ENCODE results near the gene SDF4.

Gene SDF4

DNA sequence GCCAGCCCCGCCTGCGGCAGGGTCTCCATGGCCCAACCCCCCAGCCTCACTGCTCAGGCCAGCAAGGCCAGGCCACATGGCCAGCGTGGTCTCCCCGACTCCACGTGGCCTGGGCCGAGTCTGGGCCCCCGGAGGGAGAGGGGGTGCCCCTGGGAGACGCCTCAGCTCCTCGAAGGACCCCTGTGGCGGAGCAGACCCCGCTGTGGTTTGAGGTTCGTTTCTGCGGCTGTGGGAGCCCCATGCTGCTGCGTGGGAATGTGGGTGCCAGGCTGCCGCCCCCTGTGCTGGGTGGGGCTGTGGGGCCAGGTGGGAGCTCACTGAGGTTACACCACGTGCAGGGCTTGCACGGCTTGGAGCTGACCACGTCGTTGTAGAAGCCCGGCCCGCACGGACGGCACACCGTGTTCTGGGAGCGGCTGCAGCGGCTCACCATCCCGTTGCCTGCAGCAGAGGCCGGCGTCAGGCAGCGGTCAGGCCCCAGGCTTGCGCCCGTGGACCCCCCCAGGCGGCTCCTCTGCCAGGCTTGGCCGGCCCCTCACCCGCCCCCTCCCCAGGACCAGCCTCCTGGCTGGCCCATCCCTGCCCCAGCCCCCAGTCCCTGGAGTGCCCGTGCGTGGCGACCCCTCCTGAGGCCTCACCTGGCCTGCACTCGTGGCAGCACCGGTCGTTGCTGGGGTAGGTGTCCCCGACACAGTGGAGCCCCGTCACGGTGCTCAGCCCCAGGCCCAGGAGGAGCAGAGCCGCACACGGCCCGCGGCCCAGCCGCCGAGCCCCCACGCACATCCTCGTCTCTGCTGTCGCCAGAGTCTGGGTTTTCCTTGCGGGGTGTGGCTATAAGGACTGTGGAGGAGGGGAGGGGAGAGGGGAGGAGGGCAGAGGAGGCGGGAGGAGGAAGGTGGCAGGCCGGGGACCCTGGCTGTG, 18.2 kb downstream of the SDF4 start, which contains the start of gene TNFRSF4:
Gene TNFRSF4, minus strand, starts transcription at position 809 of the 921 bp plus-strand sequence. Its CDS starts 26 bp downstream, at position 783.
- no peaks in the 10 kb centered on the region for H3K27me3 ChIP-seq (ENCODE audit: low read depth)
- no peaks in the 10 kb centered on the region for H3K9me3 ChIP-seq
- DNase-seq (ENCODE audit: low spot score in 2 of 2): no peak
- no peaks in the 10 kb centered on the region for H3K4me1 ChIP-seq
- in situ Hi-C loops (cut with MboI; ENCODE audit: low sequenced_read_pairs): no loop called here
- peaks cover 7% of the 10 kb centered on the region for H3K36me3 ChIP-seq (replicated peaks)
- H3K4me3 ChIP-seq: no peak within 1 kb of the TSS

DNA sequence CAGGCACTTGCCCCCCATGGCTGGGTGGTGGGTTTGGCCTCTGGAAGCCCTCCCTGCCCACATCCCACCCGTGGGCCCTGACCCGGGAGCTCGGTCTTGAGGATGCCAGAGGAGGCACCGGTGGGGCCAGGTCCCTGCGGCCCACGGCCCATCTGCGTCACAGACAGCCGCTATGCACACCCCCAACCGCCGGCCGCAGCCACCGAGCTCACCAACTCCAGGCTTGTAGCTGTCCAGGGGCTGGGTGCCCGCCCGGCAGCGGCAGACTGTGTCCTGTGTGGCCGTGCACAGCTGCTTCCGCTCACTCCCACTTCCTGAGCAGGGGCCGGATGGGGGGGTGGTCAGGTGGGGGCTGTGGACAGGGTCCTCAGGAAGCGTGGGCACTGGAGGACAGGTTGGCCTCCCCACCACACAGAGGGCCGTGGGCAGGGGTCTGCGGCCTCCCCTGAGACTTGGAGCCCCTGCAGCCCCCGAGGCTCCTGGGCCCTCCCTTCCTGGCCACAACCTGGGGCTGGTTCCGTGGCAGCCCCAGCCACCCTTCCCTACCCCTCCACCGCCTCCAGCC, 18.9 kb downstream of the SDF4 start:
- DNase-seq (ENCODE audit: low spot score in 2 of 2): no peak
- Histone ChIP-seq H3K9me3 (no peaks in the 10 kb centered on the region), H3K36me3 (replicated peaks) (no peaks in the 10 kb centered on the region; the same call in 1 of the 2 replicates), H3K27me3 (ENCODE audit: low read depth) (no peaks in the 10 kb centered on the region), H3K4me3 (no peak overlapping the region), H3K4me1 (no peaks in the 10 kb centered on the region)
- in situ Hi-C loops (cut with MboI; ENCODE audit: low sequenced_read_pairs): no loop called here

- Histone ChIP-seq H3K36me3 (replicated peaks) (no peaks in the 10 kb centered on the region; the same call in 1 of the 2 replicates), H3K4me3 (no peak overlapping the region)
- in situ Hi-C loops (cut with MboI; ENCODE audit: low sequenced_read_pairs): no loop called here
These were observed 20.0 kb downstream of the SDF4 start for GRCh38 chr1:1211541-1212441.

GRCh38 chr1:1210726-1211540, 20.9 kb downstream of the SDF4 start:
- Histone ChIP-seq H3K27me3 (ENCODE audit: low read depth) (no peaks in the 10 kb centered on the region), H3K9me3 (no peaks in the 10 kb centered on the region), H3K4me1 (no peaks in the 10 kb centered on the region), H3K36me3 (replicated peaks) (no peaks in the 10 kb centered on the region), H3K4me3 (no peak overlapping the region)
- DNase-seq (ENCODE audit: low spot score in 2 of 2): no peak
- in situ Hi-C loops (cut with MboI; ENCODE audit: low sequenced_read_pairs): no loop called here

More at GRCh38 chr1:1211541-1212441, 20.0 kb downstream of the SDF4 start:
- no peak for DNase-seq (ENCODE audit: low spot score in 2 of 2)
- H3K4me1 ChIP-seq: no peaks in the 10 kb centered on the region
- no peaks in the 10 kb centered on the region for H3K9me3 ChIP-seq
- H3K27me3 ChIP-seq (ENCODE audit: low read depth): no peaks in the 10 kb centered on the region

GRCh38 chr1:1208713-1209433, 22.9 kb downstream of the SDF4 start:
- H3K36me3 ChIP-seq (replicated peaks): no peaks in the 10 kb centered on the region
- no peak overlapping the region for H3K4me3 ChIP-seq
- H3K4me1 ChIP-seq: no peaks in the 10 kb centered on the region
- no peaks in the 10 kb centered on the region for H3K27me3 ChIP-seq (ENCODE audit: low read depth)
- H3K9me3 ChIP-seq: no peaks in the 10 kb centered on the region
- no peak for DNase-seq (ENCODE audit: low spot score in 2 of 2)
- in situ Hi-C loops (cut with MboI; ENCODE audit: low sequenced_read_pairs): no loop called here

GRCh38 chr1:1207571-1207892, 24.3 kb downstream of the SDF4 start:
- Histone ChIP-seq H3K4me1 (no peaks in the 10 kb centered on the region), H3K36me3 (replicated peaks) (no peaks in the 10 kb centered on the region), H3K4me3 (no peak overlapping the region), H3K27me3 (ENCODE audit: low read depth) (no peaks in the 10 kb centered on the region), H3K9me3 (no peaks in the 10 kb centered on the region)
- in situ Hi-C loops (cut with MboI; ENCODE audit: low sequenced_read_pairs): no loop called here
- DNase-seq (ENCODE audit: low spot score in 2 of 2): no peak

DNA sequence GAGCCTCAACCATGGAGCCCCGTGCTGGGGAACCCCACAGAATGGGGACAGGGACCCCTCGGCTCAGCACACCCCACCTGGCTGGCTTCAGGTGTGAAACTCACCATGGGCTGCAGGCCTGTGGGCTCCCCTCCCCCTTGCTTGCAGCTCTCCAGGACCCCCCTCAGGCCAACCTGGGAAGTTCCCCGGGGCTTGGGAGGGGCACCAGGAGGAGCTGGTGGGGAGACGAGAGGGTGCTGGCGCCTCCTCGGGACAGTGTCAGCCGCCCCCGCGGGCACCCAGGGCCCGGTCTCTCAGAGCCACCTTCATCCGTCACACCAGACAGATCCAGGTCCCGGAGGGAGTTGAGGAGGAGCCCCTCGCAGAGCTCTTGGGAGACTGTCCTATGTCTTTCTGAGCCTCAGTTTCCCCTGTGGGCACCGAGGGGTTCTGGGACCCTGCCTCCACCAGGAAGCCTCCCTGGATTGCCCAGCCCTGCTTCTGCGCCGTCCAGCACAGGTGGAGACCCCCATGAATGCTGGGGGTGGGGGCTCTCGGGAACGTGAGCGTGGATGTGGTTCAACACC, 24.8 kb downstream of the SDF4 start:
- Histone ChIP-seq H3K9me3 (no peaks in the 10 kb centered on the region), H3K4me3 (no peak overlapping the region), H3K4me1 (no peaks in the 10 kb centered on the region), H3K27me3 (ENCODE audit: low read depth) (no peaks in the 10 kb centered on the region), H3K36me3 (replicated peaks) (no peaks in the 10 kb centered on the region)
- DNase-seq (ENCODE audit: low spot score in 2 of 2): no peak
- in situ Hi-C loops (cut with MboI; ENCODE audit: low sequenced_read_pairs): no loop called here

GRCh38 chr1:1206376-1206965, 25.3 kb downstream of the SDF4 start, which contains the start of gene TNFRSF18:
Gene TNFRSF18, minus strand, starts transcription at chr1:1206592. Its CDS starts 21 bp downstream, at chr1:1206571.
- no peak for DNase-seq (ENCODE audit: low spot score in 2 of 2)

DNA sequence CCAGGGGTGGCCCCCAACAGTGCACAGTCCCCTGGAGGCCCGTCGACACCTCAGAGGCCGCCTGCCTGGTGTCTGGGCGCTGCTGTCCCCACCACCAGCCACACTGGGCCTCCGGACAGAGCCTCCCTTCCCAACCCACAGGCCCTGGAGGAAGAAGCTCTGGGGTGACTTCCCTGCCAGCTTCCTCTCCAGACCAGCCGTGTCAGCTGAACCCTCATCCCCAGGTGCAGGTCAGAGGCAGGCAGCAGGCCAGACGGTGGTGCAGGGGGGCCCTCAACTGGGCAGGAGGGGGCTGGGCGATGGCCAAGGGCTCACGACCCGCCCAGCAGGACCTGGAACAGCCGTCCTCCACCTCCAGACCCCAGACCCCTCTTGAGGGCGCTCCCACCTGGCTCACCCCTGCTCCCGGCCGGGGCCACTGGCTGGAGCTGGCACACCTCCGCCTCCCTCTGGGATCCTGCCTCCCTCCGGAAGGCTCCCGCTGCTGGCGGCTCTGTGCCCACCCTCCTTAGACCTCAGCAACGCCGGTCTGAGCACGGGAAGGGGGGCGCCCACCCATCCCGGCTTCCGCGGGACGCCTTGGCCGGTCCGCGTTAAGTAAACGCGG, 25.9 kb downstream of the SDF4 start:
- in situ Hi-C loops (cut with MboI; ENCODE audit: low sequenced_read_pairs): no loop called here
- H3K9me3 ChIP-seq: no peaks in the 10 kb centered on the region
- H3K4me1 ChIP-seq: no peaks in the 10 kb centered on the region
- H3K4me3 ChIP-seq: no peak overlapping the region
- H3K27me3 ChIP-seq (ENCODE audit: low read depth): no peaks in the 10 kb centered on the region
- H3K36me3 ChIP-seq (replicated peaks): no peaks in the 10 kb centered on the region
- no peak for DNase-seq (ENCODE audit: low spot score in 2 of 2)

More at GRCh38 chr1:1206376-1206965, 25.3 kb downstream of the SDF4 start, which contains the start of gene TNFRSF18:
- no peaks in the 10 kb centered on the region for H3K27me3 ChIP-seq (ENCODE audit: low read depth)
- H3K9me3 ChIP-seq: no peaks in the 10 kb centered on the region
- H3K4me3 ChIP-seq: no peak within 1 kb of the TSS
- no peaks in the 10 kb centered on the region for H3K4me1 ChIP-seq
- in situ Hi-C loops (cut with MboI; ENCODE audit: low sequenced_read_pairs): no loop called here
- H3K36me3 ChIP-seq (replicated peaks): no peaks in the 10 kb centered on the region

DNA sequence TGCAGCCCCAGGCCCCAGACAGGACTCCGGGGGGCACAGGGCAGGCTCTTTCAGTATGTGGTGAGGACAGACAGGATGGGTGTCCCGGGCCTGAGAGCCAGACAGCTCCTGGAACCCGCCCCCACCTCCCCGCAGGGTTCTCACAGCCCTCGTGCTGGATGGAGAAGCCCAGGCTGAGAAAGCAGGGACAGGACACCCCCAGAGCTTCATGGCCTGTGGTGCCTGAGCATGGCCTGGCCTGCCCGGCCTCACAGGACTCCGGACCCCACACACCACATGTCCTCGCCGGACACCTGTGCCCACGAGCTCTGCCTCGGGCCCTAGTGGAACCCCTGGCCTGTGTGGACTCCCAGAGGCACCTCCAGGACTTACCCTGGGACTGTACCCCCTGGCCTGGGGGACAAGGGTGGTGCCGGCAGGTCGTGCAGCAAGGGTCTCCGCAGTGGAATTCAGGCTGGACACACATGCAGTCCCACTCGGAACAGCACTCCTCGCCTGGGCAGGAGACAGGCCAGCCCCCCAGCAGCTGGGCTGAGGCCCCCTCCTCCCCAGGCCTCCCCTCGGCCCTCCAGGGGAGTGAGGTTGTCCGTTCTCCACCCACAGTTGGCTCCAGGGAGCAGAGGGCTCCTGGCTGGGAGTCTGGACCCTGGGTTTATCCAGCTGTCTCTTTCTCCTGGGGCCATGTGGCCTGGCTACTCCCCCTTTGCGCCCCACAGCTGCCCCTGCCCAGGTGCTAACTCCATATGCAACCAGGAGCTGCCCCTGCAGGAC, 26.6 kb downstream of the SDF4 start:
- no peak overlapping the region for H3K4me3 ChIP-seq
- no peaks in the 10 kb centered on the region for H3K36me3 ChIP-seq (replicated peaks)
- H3K27me3 ChIP-seq (ENCODE audit: low read depth): no peaks in the 10 kb centered on the region
- no peaks in the 10 kb centered on the region for H3K9me3 ChIP-seq
- in situ Hi-C loops (cut with MboI; ENCODE audit: low sequenced_read_pairs): no loop called here
- H3K4me1 ChIP-seq: no peaks in the 10 kb centered on the region
- no peak for DNase-seq (ENCODE audit: low spot score in 2 of 2)

DNA sequence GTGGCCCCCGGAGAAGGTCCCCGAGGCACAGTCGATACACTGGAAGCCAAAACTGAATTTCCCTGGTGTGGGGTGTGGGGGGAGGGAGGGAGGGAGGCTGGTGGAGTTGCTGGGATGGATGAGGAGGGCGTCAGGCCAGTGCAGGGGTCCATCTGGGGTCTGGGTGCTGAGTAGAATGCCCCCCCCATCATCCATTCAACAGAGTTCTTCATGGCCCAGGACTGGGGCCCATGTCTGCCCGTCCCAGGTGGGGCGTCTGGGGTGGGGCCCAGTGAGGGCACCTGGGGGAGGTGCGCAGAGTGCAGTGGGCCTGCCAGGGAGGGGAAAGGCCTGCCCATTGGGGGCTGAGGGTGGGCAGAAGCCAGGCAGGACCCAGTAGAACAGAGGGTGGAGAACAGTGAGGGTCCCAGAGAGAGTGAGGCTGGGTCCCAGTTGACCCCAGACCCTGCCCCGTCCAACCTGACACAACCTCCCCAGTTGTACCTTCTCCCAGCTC, 27.3 kb downstream of the SDF4 start:
- no peaks in the 10 kb centered on the region for H3K36me3 ChIP-seq (replicated peaks)
- H3K9me3 ChIP-seq: no peaks in the 10 kb centered on the region
- in situ Hi-C loops (cut with MboI; ENCODE audit: low sequenced_read_pairs): no loop called here
- no peaks in the 10 kb centered on the region for H3K27me3 ChIP-seq (ENCODE audit: low read depth)
- no peak overlapping the region for H3K4me3 ChIP-seq
- no peaks in the 10 kb centered on the region for H3K4me1 ChIP-seq
- no peak for DNase-seq (ENCODE audit: low spot score in 2 of 2)

Measured in HAP-1 (cell line).